Measurements from ENCODE around the gene STXBP6.

DNA sequence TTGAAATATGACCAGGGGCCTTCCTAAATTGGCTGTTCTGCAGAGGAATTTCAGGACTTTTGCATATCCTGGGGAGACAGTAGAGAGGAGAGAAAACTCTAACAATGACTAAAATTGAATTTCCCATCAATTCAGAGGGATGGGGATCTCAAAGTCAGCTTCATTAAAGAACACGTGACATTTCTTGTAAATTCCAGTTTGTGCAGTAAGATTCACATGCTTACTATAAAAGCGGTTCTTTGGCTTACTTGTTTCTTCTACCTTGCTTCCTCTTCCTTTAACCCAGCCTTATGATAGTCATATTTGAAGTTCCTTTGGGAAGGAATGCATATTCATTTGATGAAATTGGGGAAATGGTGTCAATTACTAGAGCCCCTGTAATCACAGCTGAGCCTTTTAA lies 272.3 kb downstream of the STXBP6 start:
- TF ChIP-seq FOXM1 (IDR thresholded peaks at IDR 0.05; ENCODE audit: borderline replicate concordance, low read depth) (no peak), EP300 (IDR thresholded peaks at IDR 0.05; ENCODE audit: borderline replicate concordance) (no peak), TAF1 (IDR thresholded peaks at IDR 0.05; ENCODE audit: low read depth) (no peak)

Data from Ishikawa (cell line).